Measurements from ENCODE around the gene GUCA2B. TPM values are rescaled to one million over a fixed set of nuclear protein-coding genes. Genes with fewer than 3 reads are reported as not detected.

The GUCA2B gene
- total RNA-seq (2014; rRNA removed; shearing (Covaris generic)) = not detected in 2 replicates

GRCh38 chr1:42152907-42153600, at the start of gene GUCA2B:
GUCA2B (plus strand) TSS chr1:42153410; CDS start chr1:42153451, 41 bp downstream.
- no peak for DNase-seq (ENCODE audit: low read depth)

- DNase-seq (ENCODE audit: low read depth) = no peak
Observed at GRCh38 chr1:42105025-42105424, 48.2 kb upstream of the GUCA2B start.

- DNase-seq (ENCODE audit: low read depth) = no peak
Observed at GRCh38 chr1:42108309-42108708, 44.9 kb upstream of the GUCA2B start.

- no peak for DNase-seq (ENCODE audit: low read depth)
Observed at GRCh38 chr1:42109600-42109999, 43.6 kb upstream of the GUCA2B start.

GRCh38 chr1:42114229-42114628, 39.0 kb upstream of the GUCA2B start:
- no peak for DNase-seq (ENCODE audit: low read depth)

- DNase-seq (ENCODE audit: low read depth) = no peak
Observed at GRCh38 chr1:42117214-42117613, 36.0 kb upstream of the GUCA2B start.

DNA sequence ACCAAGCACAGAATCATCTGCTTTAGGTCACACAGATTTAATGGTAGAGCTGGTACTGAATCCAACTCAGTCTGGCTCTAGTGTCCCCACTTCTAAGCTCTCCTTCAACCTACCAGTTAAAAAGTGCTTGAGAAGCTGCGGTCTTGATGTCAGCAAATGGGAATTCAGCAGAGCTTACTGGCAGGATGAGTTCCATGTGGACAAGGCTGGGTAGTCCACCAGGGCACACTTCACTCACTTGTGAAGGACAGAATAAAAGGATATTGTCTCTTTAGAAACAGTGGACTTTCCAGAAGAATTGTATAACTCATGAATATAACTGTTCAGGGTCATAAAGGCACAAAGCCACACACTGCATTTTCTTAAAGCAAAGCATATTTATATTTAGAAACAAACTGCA, 35.1 kb upstream of the GUCA2B start:
- no peak for DNase-seq (ENCODE audit: low read depth)

GRCh38 chr1:42122408-42122807, 30.8 kb upstream of the GUCA2B start:
- no peak for DNase-seq (ENCODE audit: low read depth)

DNA sequence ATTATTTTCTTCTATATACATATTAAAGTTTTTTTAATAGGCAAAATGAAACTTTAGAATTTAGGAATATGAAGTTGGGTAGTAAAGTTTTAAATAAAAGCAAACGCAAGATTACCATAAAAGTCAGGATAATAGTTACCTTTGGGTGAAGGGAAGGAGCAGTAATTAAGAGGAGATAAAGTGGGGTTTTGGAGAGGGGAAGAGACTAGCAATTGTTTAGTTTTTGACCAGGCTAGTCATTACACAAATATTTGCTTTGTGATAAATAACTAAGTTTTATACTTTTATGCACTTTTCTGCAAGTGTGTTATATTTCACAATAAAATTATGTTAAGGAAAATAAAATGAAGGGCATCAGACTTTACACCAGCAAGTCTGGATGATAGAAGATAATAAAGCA, 27.7 kb upstream of the GUCA2B start:
- DNase-seq (ENCODE audit: low read depth) = no peak

DNA sequence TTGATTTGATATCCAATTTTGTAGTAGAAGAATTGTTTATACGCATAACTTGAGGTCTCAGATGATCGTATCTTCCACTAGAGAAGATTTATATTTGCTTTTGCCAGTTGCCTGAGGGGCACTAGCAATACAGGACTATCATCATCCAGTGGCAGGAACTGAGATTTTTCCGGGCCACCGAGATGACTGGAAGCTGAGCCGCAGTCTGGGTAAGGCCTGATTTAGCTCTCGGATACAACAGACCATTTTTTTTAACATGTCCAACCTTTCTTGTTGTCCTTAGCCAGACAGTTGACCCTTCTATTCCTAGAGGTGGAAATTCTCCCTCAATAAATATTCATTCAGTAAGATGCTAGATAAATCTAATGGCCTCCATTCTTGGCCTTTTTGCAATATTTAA, 25.4 kb upstream of the GUCA2B start:
- DNase-seq (ENCODE audit: low read depth) = no peak

DNA sequence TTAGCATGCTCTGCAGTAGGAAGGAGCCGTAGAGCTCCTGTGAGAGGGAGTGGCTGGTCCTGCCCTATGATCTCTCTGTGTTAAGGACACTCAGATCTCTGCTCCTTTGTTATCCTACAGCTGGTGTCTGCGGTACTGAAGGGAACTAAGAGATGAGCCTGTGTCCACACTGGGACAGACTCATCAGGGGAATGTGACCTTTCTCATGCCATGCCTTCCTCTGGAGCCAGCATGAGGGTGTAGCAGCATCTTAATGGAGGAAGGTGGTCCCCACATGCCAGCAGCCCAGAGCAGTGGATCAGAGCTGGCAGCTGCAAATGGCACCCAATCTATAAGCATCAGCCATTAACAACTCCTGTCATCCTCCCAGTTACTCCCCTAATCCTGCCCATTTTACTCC, 24.7 kb upstream of the GUCA2B start:
- DNase-seq (ENCODE audit: low read depth) = no peak

DNA sequence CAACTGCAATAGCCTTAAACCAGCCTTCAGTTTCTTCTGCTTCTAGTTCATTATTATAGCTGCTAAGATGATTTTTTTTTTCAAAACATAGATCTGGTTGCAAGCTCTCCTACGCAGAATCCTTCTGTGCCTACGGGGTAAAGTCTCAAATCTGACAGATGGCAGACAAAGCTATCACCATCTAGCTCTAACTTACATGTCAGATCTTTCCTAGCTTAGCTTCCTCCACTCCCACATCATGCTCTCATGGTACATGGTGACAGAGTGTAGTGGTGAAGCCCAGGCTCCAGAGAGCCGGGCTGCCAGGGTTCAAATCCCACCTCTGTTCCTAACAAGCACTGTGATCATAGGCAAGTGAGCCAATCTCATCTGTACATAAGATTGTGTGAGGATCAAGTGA, 24.2 kb upstream of the GUCA2B start:
- no peak for DNase-seq (ENCODE audit: low read depth)

DNA sequence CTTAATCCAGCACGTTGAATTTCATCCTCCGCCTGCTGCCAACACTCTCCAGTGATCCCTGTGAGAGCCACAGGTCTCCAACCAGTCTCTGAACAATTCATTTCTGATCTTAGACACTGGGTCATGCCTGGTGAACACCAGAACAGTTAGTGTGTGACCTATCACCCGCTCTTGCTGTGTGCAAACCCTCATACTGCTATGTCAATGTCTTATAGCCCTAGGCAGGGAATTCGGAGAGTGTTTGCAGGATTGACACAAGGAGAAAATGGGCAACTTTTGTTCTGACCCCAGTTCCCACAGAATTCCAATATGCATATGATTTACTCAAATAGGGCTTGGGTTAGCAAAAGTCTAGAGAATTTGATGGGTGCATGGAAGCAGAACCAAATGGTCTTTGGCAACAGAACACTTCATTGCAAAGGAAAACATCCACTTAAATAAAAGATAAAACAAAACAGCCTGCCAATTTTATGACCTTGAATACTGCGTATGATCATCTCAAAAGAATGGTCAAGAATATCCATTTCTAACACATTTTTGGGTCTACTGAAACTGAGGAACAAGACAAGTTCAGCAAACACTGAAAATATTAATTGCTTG, 23.0 kb upstream of the GUCA2B start:
- DNase-seq (ENCODE audit: low read depth) = no peak

DNA sequence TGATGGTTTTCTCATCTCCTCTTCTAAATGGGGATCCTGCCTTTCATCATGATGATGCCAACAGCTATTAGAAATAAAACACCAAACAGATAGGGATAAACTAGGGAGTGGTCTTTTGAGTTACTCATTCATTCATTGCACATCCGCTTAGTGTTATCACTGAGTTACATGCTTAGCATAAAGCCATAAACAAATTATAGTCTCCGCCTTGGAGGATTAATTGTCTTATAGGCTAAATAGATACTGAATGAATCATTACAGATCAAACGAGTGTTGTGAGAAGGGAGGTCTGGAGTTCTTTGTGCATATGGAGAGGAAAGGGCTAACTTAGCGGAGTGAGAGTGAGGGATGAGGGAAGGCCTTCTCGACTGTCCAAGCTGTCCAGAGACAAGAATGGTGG, 19.8 kb upstream of the GUCA2B start:
- no peak for DNase-seq (ENCODE audit: low read depth)

GRCh38 chr1:42133809-42134526, 19.2 kb upstream of the GUCA2B start:
- DNase-seq (ENCODE audit: low read depth) = no peak

GRCh38 chr1:42135426-42135825, 17.8 kb upstream of the GUCA2B start:
- no peak for DNase-seq (ENCODE audit: low read depth)

GRCh38 chr1:42136466-42136865, 16.7 kb upstream of the GUCA2B start:
- DNase-seq (ENCODE audit: low read depth) = no peak

- no peak for DNase-seq (ENCODE audit: low read depth)
Observed at GRCh38 chr1:42137766-42138165, 15.4 kb upstream of the GUCA2B start.

- DNase-seq (ENCODE audit: low read depth) = no peak
Observed at GRCh38 chr1:42138586-42138985, 14.6 kb upstream of the GUCA2B start.

- DNase-seq (ENCODE audit: low read depth) = no peak
Observed at GRCh38 chr1:42139444-42139843, 13.8 kb upstream of the GUCA2B start.

DNA sequence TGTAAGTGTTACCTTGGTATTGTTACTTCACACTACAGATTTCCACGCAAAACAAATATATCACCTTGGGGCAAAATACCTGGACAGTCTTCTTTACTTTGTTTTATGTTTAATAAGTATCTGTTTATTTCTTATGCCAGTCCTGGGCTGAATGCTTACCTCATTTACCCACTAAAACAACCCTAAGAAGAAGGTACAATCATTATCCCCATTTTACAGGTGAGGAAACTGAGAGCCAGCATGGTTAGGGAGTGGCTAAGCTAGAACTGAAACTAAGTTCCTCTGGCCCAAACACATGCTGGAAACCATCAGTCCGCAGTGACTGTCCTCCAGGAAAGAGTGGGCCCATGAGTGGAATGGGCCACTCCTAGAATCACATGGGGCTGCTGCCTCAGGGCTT, 13.0 kb upstream of the GUCA2B start:
- no peak for DNase-seq (ENCODE audit: low read depth)

- no peak for DNase-seq (ENCODE audit: low read depth)
Observed at GRCh38 chr1:42141978-42142377, 11.2 kb upstream of the GUCA2B start.

Data from RPMI7951 (cell line).